Measurements from ENCODE around the gene FGF3.

DNA sequence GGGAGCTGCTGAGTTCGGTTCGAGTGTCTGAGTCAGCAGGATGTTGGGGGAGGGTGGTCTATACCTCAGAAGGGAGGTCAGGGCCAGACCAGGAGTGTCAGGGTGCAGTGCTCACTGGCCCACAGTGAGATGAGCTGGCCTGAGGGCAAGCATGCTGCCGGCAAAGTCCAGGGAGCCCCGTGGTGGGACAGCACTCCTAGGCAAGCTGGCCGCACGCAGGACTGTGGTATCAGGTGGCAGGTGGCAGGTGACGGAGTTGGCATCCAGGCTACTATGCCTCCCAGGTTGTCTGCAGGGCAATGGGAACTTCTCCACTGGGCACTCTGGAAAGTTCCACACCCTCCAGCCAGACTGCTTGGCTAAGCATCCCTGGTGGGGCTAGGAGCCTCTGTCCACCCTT is 4.8 kb downstream of the FGF3 start:
- TF ChIP-seq, protein P1, sequence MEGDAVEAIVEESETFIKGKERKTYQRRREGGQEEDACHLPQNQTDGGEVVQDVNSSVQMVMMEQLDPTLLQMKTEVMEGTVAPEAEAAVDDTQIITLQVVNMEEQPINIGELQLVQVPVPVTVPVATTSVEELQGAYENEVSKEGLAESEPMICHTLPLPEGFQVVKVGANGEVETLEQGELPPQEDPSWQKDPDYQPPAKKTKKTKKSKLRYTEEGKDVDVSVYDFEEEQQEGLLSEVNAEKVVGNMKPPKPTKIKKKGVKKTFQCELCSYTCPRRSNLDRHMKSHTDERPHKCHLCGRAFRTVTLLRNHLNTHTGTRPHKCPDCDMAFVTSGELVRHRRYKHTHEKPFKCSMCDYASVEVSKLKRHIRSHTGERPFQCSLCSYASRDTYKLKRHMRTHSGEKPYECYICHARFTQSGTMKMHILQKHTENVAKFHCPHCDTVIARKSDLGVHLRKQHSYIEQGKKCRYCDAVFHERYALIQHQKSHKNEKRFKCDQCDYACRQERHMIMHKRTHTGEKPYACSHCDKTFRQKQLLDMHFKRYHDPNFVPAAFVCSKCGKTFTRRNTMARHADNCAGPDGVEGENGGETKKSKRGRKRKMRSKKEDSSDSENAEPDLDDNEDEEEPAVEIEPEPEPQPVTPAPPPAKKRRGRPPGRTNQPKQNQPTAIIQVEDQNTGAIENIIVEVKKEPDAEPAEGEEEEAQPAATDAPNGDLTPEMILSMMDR (IDR thresholded peaks at IDR 0.05; ENCODE audit: insufficient read depth, low read depth, low read length): no peak
- TF ChIP-seq EZH2 (IDR thresholded peaks at IDR 0.05; ENCODE audit: insufficient read depth, low read length): no peak

Measured in astrocyte (in vitro differentiated cells and primary cell).